Suprapubic skin (tissue), 3 donors: ENCODE results near the gene DSCAM.

Experiments used
- CTCF ChIP-seq, 2 donors: fragments of 200-600 bp in 1 of 2; fragments of 450-650 bp in 1 of 2; sonication (generic) in 1 of 2; IDR thresholded peaks; one replicate each; pipeline ENCODE4 v1.5.1; 2016 to 2019; ENCODE audit warnings: antibody characterized with exemption in 2 of 2, mild to moderate bottlenecking in 1 of 2, moderate library complexity in 1 of 2
- POLR2AphosphoS5 ChIP-seq, 3 donors: sonication (generic); formaldehyde crosslinking; IDR thresholded peaks; one replicate each; pipeline ENCODE4 v1.6.1; 2017; ENCODE audit warnings: antibody characterized with exemption in 3 of 3

GRCh38 chr21:40672602-40673001, 174.4 kb downstream of the DSCAM start:
- TF ChIP-seq POLR2AphosphoS5 (IDR thresholded peaks at IDR 0.05) = no peak
- TF ChIP-seq CTCF (IDR thresholded peaks at IDR 0.05) = no peak
